Islet of Langerhans (tissue), 1 donor: ENCODE data around the gene SLC9C1.
A peak's percentile ranks its signal among the peaks of the same experiment; 100 is the strongest.

Experiments used
- FAIRE-seq: peaks from one replicate; lab custom pipeline; 2011; peaks lifted over from hg19 to GRCh38; lab: Jason Lieb, UNC

SLC9C1 gene

GRCh38 chr3:112130638-112130993 lies 163.4 kb downstream of the SLC9C1 start:
- FAIRE-seq: no peak

- no peak for FAIRE-seq
Measured at GRCh38 chr3:112129925-112130637, 163.9 kb downstream of the SLC9C1 start.

GRCh38 chr3:112128843-112129727 lies 164.9 kb downstream of the SLC9C1 start:
- no peak for FAIRE-seq

DNA sequence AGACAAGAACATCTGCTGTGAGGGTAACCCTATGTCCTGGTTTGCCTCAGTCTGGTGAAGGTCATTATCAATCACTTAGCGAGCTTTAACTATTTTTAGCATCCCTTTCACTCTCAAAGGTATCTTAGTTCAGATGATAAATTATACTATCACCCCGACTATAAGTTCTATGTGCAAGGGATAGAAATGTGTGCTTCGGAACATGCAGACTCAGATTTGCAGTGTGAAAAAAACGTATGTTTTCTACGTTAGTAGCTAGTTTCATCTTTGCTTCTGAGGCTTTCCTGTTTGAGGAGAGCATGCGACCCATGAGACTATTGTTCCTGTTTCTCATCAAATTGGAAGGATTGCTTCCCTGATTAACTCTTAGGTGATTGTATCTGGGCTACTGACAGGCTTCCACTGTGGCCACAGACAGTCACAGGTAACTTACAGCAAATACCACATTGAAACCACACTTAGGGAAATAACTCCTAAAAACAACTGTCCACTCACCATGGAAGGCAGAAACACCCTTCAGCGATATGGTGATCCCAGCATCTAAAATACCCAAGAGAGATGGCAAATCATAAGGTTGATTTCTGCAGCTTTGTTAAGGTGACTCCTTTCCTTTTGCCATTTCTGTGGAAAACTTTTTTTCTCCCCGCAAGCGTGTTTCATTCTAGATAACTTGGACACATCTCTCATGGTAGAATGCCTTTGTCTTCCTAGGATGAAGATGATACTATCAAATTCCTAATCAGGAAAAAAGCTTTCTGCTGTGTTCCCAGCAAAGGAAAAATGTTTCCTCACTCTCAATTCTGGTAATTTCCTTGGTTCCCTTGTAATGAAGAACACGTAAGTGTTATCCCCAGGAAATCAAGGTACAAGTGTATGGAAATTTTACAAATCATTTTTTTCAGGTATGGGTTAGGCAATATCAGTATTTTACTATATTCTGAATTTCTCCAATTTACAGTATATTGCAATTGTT lies 166.2 kb downstream of the SLC9C1 start:
- FAIRE-seq: no peak

GRCh38 chr3:112126511-112126911 lies 167.5 kb downstream of the SLC9C1 start:
- FAIRE-seq: no peak

DNA sequence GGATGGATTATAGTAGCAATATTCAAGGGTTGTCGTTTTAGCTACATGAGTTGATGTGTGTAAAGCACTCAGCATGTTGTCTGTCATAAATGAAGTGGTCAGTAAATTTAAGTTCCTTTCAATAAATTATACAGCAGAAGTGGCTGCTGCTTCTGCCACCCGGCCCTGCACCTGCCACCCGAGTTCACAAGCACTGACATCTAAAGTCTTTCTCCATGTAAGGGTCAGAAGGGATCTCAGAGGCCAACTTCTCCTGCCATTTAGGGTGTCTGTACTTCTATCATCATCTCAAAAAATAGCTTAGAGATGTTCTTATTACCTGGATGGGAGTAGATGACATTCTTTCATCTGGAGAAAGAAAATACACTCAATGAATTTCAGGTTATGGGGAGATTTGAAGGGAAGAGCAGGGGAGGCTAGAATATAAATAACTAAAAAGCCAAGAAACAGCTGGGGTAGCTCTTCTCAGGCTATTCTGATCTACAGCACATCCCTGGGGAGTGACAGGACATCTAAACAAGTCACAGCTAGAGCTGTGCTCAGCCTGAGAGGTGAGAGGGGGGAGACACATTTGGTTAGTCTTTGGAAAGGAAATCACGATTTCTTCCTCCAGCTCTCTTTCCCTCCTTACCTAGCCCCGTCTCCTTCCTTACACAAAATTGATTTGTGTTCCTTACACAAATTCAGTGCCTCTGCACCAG lies 169.0 kb downstream of the SLC9C1 start:
- no peak for FAIRE-seq

DNA sequence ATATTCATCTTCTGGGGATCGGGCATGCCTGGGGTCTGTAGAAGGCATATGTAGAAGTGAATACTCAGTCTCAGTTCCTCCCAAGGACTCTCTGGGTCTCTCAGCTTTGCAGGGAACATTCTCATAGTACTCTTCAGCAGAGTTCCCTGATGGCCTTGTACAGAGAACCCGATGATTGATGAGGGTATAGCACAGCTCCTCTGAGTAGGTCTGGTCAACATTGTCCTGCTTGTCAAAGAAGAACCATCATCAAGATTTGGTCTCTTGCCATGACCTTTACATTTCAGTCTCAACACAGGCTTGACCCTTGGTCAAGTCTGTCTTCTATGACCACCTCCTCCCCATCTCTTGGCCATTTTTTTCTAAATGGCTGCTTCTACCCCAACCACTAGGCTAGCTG lies 170.5 kb downstream of the SLC9C1 start:
- no peak for FAIRE-seq

- FAIRE-seq: no peak
Measured at GRCh38 chr3:112122870-112123269, 171.1 kb downstream of the SLC9C1 start.

GRCh38 chr3:112121577-112122547 lies 172.2 kb downstream of the SLC9C1 start:
- no peak for FAIRE-seq

GRCh38 chr3:112119962-112120836 lies 173.8 kb downstream of the SLC9C1 start:
- no peak for FAIRE-seq

GRCh38 chr3:112117841-112118571 lies 176.0 kb downstream of the SLC9C1 start:
- no peak for FAIRE-seq

DNA sequence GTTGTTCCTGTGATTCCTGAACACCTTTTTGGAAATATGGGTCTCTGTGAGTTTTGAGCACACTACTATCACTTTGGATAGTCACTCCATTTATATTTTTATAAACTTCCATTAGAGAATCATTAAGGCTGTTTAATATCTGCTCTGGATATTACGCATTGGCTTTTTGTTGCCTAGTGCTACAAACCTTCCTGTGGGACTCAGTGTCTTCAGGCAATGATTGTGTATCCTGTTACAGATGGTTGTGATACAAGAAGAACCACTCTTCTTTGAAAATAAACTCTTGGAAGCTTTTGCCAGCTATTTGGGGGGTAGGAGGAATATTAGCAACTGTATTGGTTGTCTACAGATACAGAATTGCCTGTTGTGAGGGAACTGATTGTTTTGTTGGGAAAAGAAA lies 176.6 kb downstream of the SLC9C1 start:
- no peak for FAIRE-seq

- no peak for FAIRE-seq
Measured at GRCh38 chr3:112116748-112117186, 177.2 kb downstream of the SLC9C1 start.

DNA sequence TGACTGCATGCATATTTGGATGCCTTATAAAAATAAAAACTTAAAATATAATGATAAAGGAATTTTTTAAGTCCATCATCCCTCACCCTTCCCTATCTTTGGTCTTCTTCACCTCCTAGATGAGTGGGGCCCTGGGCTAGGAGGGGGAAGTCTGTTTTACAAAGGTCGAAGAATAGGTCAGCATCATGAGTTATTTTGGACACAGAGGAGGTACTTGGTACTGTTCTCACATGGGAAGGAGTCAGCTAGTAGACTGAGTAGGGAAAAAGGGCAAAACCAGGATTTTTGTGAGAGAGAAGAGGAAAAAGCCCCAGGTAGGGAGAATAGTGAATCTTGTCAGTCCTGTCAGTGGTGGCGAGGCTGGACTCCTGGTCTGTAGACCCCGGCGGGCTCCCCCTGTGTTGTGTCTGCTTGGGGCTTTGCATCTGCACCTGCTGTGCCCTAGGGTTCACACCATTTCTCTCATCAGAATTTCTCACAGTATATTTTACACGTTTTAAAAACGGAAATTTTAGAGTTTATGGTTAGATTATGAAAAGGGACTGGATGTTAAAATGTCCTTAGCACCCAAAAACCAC lies 178.1 kb downstream of the SLC9C1 start:
- no peak for FAIRE-seq

DNA sequence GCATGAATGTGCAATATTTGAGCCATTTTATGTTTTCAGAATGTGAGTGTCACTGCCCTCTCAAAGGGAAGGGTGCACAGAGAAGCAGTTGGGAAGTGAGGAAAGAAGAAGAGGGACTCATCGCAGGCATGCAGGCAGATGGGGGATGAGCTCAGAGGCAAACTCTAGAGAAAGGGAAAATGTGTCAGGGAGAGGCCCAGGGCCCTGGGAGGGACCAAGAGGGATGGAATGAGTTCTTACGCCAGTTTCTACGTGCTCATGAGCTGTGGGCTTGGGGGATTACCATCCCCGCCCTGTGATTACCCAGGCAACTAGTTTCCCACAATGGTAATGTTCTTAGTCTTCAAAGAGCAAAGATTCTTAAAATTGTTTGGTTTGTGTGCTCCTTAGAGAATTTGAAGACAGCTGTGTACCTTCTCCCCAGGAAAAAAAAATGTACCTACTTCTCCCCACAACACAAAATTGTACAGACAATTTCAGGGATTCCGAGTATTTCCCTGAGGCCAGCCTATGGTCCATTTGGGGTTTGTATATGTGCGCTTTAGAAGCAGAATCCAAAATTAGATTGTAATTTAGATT lies 178.8 kb downstream of the SLC9C1 start:
- FAIRE-seq: no peak

DNA sequence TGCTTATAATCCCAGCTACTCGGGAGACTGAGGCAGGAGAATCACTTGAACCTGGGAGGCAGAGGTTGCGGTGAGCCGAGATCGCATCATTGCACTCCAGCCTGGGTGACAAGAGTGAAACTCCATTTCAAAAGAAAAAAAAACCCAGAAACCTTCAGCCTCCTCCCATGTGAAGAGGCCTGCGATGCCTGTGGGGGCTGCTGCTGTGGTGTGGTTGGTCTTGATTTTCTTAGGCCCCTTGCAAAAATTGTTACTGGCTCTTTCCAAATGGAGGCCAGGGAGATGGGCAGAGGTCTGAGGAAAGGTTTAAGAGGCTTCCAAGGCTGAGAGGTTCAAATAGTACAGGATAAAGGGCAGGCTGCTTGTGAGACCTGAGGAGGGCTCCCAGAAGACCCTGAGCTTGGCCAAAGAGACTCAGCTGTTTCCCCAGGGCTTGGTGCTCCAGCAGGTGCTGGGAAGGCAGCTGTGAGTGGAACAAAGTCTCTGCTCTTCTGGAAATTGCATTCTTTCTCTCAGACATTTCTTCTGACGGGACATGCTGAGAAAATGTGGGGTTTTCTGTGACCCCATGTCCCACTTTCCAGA lies 179.3 kb downstream of the SLC9C1 start:
- FAIRE-seq: no peak

DNA sequence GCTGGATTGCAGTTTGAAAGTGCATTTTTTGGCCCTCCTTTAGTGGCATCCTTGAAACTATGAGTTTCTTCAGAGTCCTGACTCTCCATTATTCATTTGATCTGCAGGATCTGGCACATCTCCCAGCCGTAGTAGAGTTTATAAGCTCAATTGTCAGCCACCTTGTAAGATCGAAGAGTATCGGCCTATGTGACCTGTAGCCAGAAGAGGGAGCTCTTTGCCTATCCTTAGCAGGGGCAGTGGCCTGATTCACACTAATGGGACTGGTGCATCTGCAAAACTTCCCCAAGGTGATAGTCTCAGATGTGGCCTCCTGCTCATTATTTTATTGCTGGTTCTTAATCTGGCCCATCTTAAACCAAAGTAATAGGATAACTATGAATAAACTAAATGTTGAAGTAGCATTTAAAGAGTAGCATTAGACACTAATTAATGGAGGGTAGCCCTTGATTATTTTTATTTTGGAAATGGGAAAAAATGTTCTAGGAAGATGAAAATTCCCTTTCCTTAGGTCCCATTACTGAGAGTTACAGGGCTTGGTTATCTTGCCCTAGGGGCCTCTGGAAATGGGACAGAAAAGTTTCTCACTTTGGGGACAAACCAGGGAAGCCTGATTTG lies 182.1 kb downstream of the SLC9C1 start:
- FAIRE-seq: peak; percentile 45
